Liver (tissue), 9 donors: ENCODE results near the gene ADGRV1. TPM values are rescaled to one million over a fixed set of nuclear protein-coding genes. Genes with fewer than 3 reads are reported as not detected.
"Not testable (repeated sequence)": the region's sequence is repeated elsewhere in the genome, so short reads cannot be mapped to it uniquely, and the experiment has no call there.

ENCODE experiments used
- DNase-seq: peaks from one replicate; pipeline ENCODE4 v3.0.0-alpha.2; 2017; ENCODE audit warnings: low spot score
- H3K27ac ChIP-seq, 2 donors: one replicate each; pipeline ENCODE4 v1.7.0; 2013; ENCODE audit warnings: inconsistent platforms in 2 of 2, low read length in 2 of 2, control low read depth in 1 of 2, low read depth in 1 of 2, mild to moderate bottlenecking in 1 of 2
- H3K27me3 ChIP-seq, 4 donors: one replicate each; pipeline versions ENCODE4 v1.6.1 to v1.7.0; 2013; ENCODE audit warnings: low read length in 3 of 4, inconsistent platforms in 1 of 4, mild to moderate bottlenecking in 1 of 4, moderate library complexity in 1 of 4; ENCODE audit not compliant: control insufficient read depth in 4 of 4, insufficient read depth in 4 of 4
- H3K36me3 ChIP-seq, 4 donors: one replicate each; pipeline versions ENCODE4 v1.6.1 to v1.7.0; 2013; ENCODE audit warnings: low read length in 3 of 4, mild to moderate bottlenecking in 3 of 4, low read depth in 1 of 4, moderate library complexity in 1 of 4; ENCODE audit not compliant: control insufficient read depth in 4 of 4, insufficient read depth in 3 of 4
- H3K4me1 ChIP-seq, 4 donors: one replicate each; pipeline versions ENCODE4 v1.6.1 to v1.7.0; 2013; ENCODE audit warnings: low read length in 3 of 4, mild to moderate bottlenecking in 3 of 4, moderate library complexity in 1 of 4; ENCODE audit not compliant: control insufficient read depth in 4 of 4, insufficient read depth in 4 of 4
- H3K4me3 ChIP-seq, 3 donors: one replicate each; pipeline versions ENCODE4 v1.6.1 to v1.7.0; 2013; ENCODE audit warnings: low read length in 3 of 3, control low read depth in 1 of 3, low read depth in 1 of 3, mild to moderate bottlenecking in 1 of 3
- H3K9ac ChIP-seq, 2 donors: one replicate each; pipeline ENCODE4 v1.7.0; 2013; ENCODE audit warnings: low read length in 2 of 2, mild to moderate bottlenecking in 2 of 2, moderate library complexity in 2 of 2, control low read depth in 1 of 2, low read depth in 1 of 2
- H3K9me3 ChIP-seq, 4 donors: one replicate each; pipeline versions ENCODE4 v1.6.1 to v1.7.0; 2013; ENCODE audit warnings: low read length in 3 of 4; ENCODE audit not compliant: control insufficient read depth in 4 of 4
- CTCF ChIP-seq: fragments of 150-350 bp; IDR thresholded peaks from 2 replicates; pipeline ENCODE4 v1.5.1; 2017; ENCODE audit warnings: improper control_type of control experiment, low read depth, low read length; ENCODE audit not compliant: missing input control
- EGR1 ChIP-seq, 2 donors: IDR thresholded peaks; 2 replicates each; pipeline ENCODE4 v1.6.1; 2016 to 2018; ENCODE audit warnings: antibody characterized with exemption in 2 of 2, low read depth in 2 of 2
- FOXA1 ChIP-seq: IDR thresholded peaks from 2 replicates; pipeline ENCODE4 v1.6.1; 2016; ENCODE audit warnings: antibody characterized with exemption
- FOXA2 ChIP-seq: IDR thresholded peaks from 2 replicates; pipeline ENCODE4 v1.6.1; 2016; ENCODE audit warnings: antibody characterized with exemption
- GABPA ChIP-seq, 2 donors: IDR thresholded peaks in 1 of 2; conservative IDR thresholded peaks in 1 of 2; 2 replicates each; pipeline ENCODE4 v1.6.1; 2016; ENCODE audit warnings: antibody characterized with exemption in 2 of 2, mild to moderate bottlenecking in 1 of 2, moderate library complexity in 1 of 2
- HNF4A ChIP-seq, 2 donors: conservative IDR thresholded peaks; 2 replicates each; pipeline ENCODE4 v1.6.1; 2016; ENCODE audit warnings: antibody characterized with exemption in 2 of 2, mild to moderate bottlenecking in 2 of 2
- HNF4G ChIP-seq: IDR thresholded peaks from 2 replicates; pipeline ENCODE4 v1.6.1; 2016; ENCODE audit warnings: antibody characterized with exemption
- JUND ChIP-seq, 2 donors: IDR thresholded peaks; 2 replicates each; pipeline ENCODE4 v1.6.1; 2016; ENCODE audit warnings: antibody characterized with exemption in 2 of 2
- NR2F2 ChIP-seq: IDR thresholded peaks from 2 replicates; pipeline ENCODE4 v1.6.1; 2016; ENCODE audit warnings: antibody characterized with exemption
- RAD21 ChIP-seq, 2 donors: IDR thresholded peaks; 2 replicates each; pipeline ENCODE4 v1.6.1; 2016; ENCODE audit warnings: antibody characterized with exemption in 2 of 2, mild to moderate bottlenecking in 2 of 2
- REST ChIP-seq: IDR thresholded peaks from 2 replicates; pipeline ENCODE4 v1.6.1; 2016; ENCODE audit warnings: antibody characterized with exemption, mild to moderate bottlenecking
- RXRA ChIP-seq, 2 donors: IDR thresholded peaks; 2 replicates each; pipeline ENCODE4 v1.6.1; 2017 to 2018; ENCODE audit warnings: antibody characterized with exemption in 2 of 2, mild to moderate bottlenecking in 1 of 2
- SP1 ChIP-seq: IDR thresholded peaks from 2 replicates; pipeline ENCODE4 v1.6.1; 2018; ENCODE audit warnings: antibody characterized with exemption, mild to moderate bottlenecking
- TAF1 ChIP-seq: conservative IDR thresholded peaks from 2 replicates; pipeline ENCODE4 v1.6.1; 2016; ENCODE audit warnings: antibody characterized with exemption, mild to moderate bottlenecking
- YY1 ChIP-seq: IDR thresholded peaks from 2 replicates; pipeline ENCODE4 v1.6.1; 2016; ENCODE audit warnings: antibody characterized with exemption, mild to moderate bottlenecking
- WGBS: extraction: QIAGEN DNeasy Blood & Tissue Kit; methylation state at CpG from one replicate; pipeline ENCODE4 v1.1.7; 2013; 5-methylcytosine and 5-hydroxymethylcytosine counted together
- polyA plus RNA-seq, 2 donors: library from polyadenylated mRNA; stranded (reverse) in 1 of 2; unstranded in 1 of 2; fragments of 200-250 nt in 1 of 2; fragments of >200 nt in 1 of 2; fragmentation: Nextera tagmentation in 1 of 2; extraction: Ambion mirVana in 1 of 2; gene quantifications; one replicate each; pipeline versions ENCODE4 v1.2.1 to v1.2.3, GENCODE V29; 2013 to 2015
- total RNA-seq, 2 donors: library from RNA; depleted of rRNA; stranded (reverse); fragments of >200 nt; gene quantifications; one replicate each; pipeline ENCODE4 v1.2.3, GENCODE V29; 2014
- TF ChIP-seq, protein P1 (sequence below): IDR thresholded peaks from 2 replicates; pipeline ENCODE4 v1.6.1; 2016; ENCODE audit warnings: antibody characterized with exemption
- TF ChIP-seq, protein P2 (sequence below): IDR thresholded peaks from 2 replicates; pipeline ENCODE4 v1.6.1; 2016; ENCODE audit warnings: antibody characterized with exemption
- TF ChIP-seq, protein P3 (sequence below): IDR thresholded peaks from 2 replicates; pipeline ENCODE4 v1.6.1; 2016; ENCODE audit warnings: antibody characterized with exemption
- donor health status: healthy.
- donor health status: healthy.
- donor health status: healthy.
- donor health status: healthy.
- donor health status: healthy.

The ADGRV1 gene
- total and polyA plus RNA-seq, 4 donors, result 5.1 to 15.5 (median 9.6) TPM

GRCh38 chr5:90770006-90770541 lies 211.5 kb downstream of the ADGRV1 start:
- H3K4me1 ChIP-seq, H3K4me3 ChIP-seq, H3K9ac ChIP-seq, H3K9me3 ChIP-seq, DNase-seq, H3K27me3 ChIP-seq, H3K27ac ChIP-seq, H3K36me3 ChIP-seq: not testable (repeated sequence)
- 89% methylated on average over 4 of the region's 4 CpGs for WGBS

GRCh38 chr5:90777959-90778358 lies 219.4 kb downstream of the ADGRV1 start:
- Histone ChIP-seq H3K9ac (no peak overlapping the region), H3K4me3 (no peak overlapping the region), H3K27me3 (peaks cover 0 to 2% (median 0%) of the 10 kb centered on the region in 4 donors), H3K36me3 (no peaks in the 10 kb centered on the region), H3K9me3 (no peaks in the 10 kb centered on the region), H3K27ac (no peak overlapping the region), H3K4me1 (no peaks in the 10 kb centered on the region)
- DNase-seq, result no peak
- 87% methylated on average over 6 of the region's 6 CpGs for WGBS
- TF ChIP-seq RXRA (IDR thresholded peaks at IDR 0.05), result no peak
- no peak for TF ChIP-seq REST
- no peak for TF ChIP-seq HNF4A (conservative IDR thresholded peaks at IDR 0.05)
- no peak for TF ChIP-seq SP1
- TF ChIP-seq, protein P1, sequence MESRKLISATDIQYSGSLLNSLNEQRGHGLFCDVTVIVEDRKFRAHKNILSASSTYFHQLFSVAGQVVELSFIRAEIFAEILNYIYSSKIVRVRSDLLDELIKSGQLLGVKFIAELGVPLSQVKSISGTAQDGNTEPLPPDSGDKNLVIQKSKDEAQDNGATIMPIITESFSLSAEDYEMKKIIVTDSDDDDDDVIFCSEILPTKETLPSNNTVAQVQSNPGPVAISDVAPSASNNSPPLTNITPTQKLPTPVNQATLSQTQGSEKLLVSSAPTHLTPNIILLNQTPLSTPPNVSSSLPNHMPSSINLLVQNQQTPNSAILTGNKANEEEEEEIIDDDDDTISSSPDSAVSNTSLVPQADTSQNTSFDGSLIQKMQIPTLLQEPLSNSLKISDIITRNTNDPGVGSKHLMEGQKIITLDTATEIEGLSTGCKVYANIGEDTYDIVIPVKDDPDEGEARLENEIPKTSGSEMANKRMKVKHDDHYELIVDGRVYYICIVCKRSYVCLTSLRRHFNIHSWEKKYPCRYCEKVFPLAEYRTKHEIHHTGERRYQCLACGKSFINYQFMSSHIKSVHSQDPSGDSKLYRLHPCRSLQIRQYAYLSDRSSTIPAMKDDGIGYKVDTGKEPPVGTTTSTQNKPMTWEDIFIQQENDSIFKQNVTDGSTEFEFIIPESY, result no peak
- no peak for TF ChIP-seq FOXA1
- no peak for TF ChIP-seq GABPA (IDR thresholded peaks at IDR 0.05 in 1 of 2, conservative IDR thresholded peaks at IDR 0.05 in 1 of 2)
- TF ChIP-seq FOXA2, result no peak
- TF ChIP-seq, protein P2, sequence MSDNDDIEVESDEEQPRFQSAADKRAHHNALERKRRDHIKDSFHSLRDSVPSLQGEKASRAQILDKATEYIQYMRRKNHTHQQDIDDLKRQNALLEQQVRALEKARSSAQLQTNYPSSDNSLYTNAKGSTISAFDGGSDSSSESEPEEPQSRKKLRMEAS, result no peak
- TF ChIP-seq JUND (IDR thresholded peaks at IDR 0.05), result no peak
- TF ChIP-seq, protein P3, sequence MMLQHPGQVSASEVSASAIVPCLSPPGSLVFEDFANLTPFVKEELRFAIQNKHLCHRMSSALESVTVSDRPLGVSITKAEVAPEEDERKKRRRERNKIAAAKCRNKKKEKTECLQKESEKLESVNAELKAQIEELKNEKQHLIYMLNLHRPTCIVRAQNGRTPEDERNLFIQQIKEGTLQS, result no peak
- no peak for TF ChIP-seq RAD21 (IDR thresholded peaks at IDR 0.05)
- no peak for TF ChIP-seq EGR1 (IDR thresholded peaks at IDR 0.05; ENCODE audit: low read depth in 2 of 2)
- no peak for TF ChIP-seq TAF1
- no peak for TF ChIP-seq YY1
- no peak for TF ChIP-seq HNF4G
- no peak for TF ChIP-seq CTCF
- no peak for TF ChIP-seq NR2F2
